Measurements from ENCODE around the gene GABPB1.

Gene GABPB1

GRCh38 chr15:50321680-50322210 lies 33.3 kb downstream of the GABPB1 start:
- H3K27me3 ChIP-seq (replicated peaks) = no peaks in the 10 kb centered on the region
- in situ Hi-C loops (cut with HindIII; ENCODE audit: low pct_ligation_motif_present, low sequenced_read_pairs) = no loop called here
- TF ChIP-seq, protein P1, sequence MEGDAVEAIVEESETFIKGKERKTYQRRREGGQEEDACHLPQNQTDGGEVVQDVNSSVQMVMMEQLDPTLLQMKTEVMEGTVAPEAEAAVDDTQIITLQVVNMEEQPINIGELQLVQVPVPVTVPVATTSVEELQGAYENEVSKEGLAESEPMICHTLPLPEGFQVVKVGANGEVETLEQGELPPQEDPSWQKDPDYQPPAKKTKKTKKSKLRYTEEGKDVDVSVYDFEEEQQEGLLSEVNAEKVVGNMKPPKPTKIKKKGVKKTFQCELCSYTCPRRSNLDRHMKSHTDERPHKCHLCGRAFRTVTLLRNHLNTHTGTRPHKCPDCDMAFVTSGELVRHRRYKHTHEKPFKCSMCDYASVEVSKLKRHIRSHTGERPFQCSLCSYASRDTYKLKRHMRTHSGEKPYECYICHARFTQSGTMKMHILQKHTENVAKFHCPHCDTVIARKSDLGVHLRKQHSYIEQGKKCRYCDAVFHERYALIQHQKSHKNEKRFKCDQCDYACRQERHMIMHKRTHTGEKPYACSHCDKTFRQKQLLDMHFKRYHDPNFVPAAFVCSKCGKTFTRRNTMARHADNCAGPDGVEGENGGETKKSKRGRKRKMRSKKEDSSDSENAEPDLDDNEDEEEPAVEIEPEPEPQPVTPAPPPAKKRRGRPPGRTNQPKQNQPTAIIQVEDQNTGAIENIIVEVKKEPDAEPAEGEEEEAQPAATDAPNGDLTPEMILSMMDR (IDR thresholded peaks at IDR 0.05; ENCODE audit: low read depth, low read length, missing control alignments) = no peak
- H3K27ac ChIP-seq = no peak overlapping the region
- no peaks in the 10 kb centered on the region for H3K36me3 ChIP-seq (replicated peaks)
- DNase-seq = no peak
- no peak overlapping the region for H3K4me3 ChIP-seq (ENCODE audit: low read depth, low read length)

DNA sequence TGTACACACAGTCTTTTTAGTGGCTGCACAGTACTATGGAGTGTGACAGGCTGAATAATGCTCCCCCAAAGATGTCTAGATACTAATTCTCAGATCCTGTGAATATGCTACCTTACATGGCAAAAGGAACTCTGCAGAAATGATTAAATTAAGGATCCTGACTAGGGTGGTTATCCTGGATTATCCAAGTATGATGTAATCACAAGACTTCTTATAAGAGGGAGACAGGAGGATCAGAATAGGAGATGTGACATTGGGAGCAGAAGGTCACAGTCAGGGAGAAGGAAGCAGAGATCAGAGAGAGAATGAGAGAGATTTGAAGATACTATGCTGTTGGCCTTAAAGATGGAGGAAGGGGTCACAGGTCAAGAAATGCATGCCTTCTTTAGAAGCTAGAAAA lies 34.5 kb downstream of the GABPB1 start:
- no peak overlapping the region for H3K27ac ChIP-seq

GRCh38 chr15:50318697-50319096 lies 36.3 kb downstream of the GABPB1 start:
- no peak for DNase-seq
- in situ Hi-C loops (cut with HindIII; ENCODE audit: low pct_ligation_motif_present, low sequenced_read_pairs) = no loop called here
- Histone ChIP-seq H3K27me3 (replicated peaks) (no peaks in the 10 kb centered on the region), H3K4me3 (ENCODE audit: low read depth, low read length) (no peak overlapping the region), H3K36me3 (replicated peaks) (no peaks in the 10 kb centered on the region), H3K27ac (no peak overlapping the region)
- TF ChIP-seq, protein P1 (IDR thresholded peaks at IDR 0.05; ENCODE audit: low read depth, low read length, missing control alignments) = no peak

More for the DNA sequence above, 34.5 kb downstream of the GABPB1 start:
- H3K4me3 ChIP-seq (ENCODE audit: low read depth, low read length) = no peak overlapping the region
- no peak for DNase-seq
- H3K27me3 ChIP-seq (replicated peaks) = no peaks in the 10 kb centered on the region
- in situ Hi-C loops (cut with HindIII; ENCODE audit: low pct_ligation_motif_present, low sequenced_read_pairs) = no loop called here
- TF ChIP-seq, protein P1 (IDR thresholded peaks at IDR 0.05; ENCODE audit: low read depth, low read length, missing control alignments) = no peak
- H3K36me3 ChIP-seq (replicated peaks) = no peaks in the 10 kb centered on the region

DNA sequence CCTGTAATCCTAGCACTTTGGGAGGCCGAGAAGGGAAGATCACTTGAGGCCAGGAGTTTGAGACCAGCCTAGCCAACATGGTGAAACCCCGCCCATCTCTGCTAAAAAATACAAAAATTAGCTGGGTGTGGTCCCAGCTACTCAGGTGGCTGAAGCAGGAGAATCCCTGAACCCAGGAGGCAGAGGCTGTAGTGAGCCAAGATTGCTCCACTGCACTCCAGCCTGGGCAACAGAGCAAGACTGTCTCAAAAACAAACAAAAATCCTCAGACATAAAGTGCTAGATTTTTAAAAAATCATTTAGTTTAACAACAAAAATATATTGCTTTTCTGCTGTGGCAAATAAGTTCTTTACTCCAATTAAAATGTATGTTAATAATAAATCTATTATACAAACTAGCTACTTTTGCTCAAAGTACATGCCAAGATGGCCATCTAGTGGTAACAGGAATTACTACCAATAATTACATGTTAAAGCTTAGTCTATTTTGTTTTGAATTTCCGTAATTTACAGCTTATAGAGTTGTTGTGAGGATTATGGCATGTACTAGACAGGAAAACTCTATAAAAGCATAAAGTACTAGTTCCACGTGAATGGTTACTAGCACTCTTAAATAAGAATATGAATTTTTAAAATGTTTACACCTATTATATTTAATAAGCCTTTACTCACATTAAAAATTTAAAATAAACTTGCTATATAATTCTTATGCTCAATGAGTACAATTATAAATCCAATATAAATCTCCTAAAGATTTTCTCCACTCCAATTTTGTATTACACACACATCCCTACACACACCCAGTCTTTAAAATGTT lies 39.0 kb downstream of the GABPB1 start:
- H3K4me3 ChIP-seq (ENCODE audit: low read depth, low read length) = no peak overlapping the region
- no peaks in the 10 kb centered on the region for H3K27me3 ChIP-seq (replicated peaks)
- H3K36me3 ChIP-seq (replicated peaks) = no peaks in the 10 kb centered on the region
- no peak for DNase-seq
- no peak overlapping the region for H3K27ac ChIP-seq
- TF ChIP-seq, protein P1 (IDR thresholded peaks at IDR 0.05; ENCODE audit: low read depth, low read length, missing control alignments) = peak; percentile 35
- in situ Hi-C loops (cut with HindIII; ENCODE audit: low pct_ligation_motif_present, low sequenced_read_pairs) = no loop called here

DNA sequence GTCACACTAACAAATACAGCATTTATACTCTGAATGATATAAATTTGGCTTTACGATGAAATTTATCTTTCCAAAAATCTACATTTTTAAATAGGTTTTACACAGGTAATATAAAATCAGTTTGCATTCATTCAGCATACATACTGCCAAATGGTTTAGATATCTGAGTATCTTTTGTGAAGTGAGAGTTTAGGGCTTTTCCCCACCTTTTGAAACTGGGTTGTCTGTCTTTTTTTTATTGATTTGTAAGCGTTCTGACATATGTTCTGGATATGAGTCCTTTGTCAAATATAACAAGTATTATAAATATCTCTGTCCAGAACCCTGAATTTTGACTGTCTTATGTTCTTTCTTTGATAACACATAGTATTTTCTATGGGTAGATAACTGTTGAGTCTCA lies 42.4 kb downstream of the GABPB1 start:
- DNase-seq = no peak
- H3K27ac ChIP-seq = no peak overlapping the region
- in situ Hi-C loops (cut with HindIII; ENCODE audit: low pct_ligation_motif_present, low sequenced_read_pairs) = no loop called here
- TF ChIP-seq, protein P1 (IDR thresholded peaks at IDR 0.05; ENCODE audit: low read depth, low read length, missing control alignments) = no peak
- H3K27me3 ChIP-seq (replicated peaks) = no peaks in the 10 kb centered on the region
- H3K36me3 ChIP-seq (replicated peaks) = peaks cover 4% of the 10 kb centered on the region
- H3K4me3 ChIP-seq (ENCODE audit: low read depth, low read length) = no peak overlapping the region

All from brain microvascular endothelial cell (primary cell).